NCI-H1092 treated with DMSO at 0.1 percent for 48 hours (cell line): ENCODE measurements around the gene DLGAP1.

Experiments used
- DNase-seq: peaks from one replicate; lab custom pipeline; 2025; lab: John Stamatoyannopoulos, UW

DLGAP1 gene

DNA sequence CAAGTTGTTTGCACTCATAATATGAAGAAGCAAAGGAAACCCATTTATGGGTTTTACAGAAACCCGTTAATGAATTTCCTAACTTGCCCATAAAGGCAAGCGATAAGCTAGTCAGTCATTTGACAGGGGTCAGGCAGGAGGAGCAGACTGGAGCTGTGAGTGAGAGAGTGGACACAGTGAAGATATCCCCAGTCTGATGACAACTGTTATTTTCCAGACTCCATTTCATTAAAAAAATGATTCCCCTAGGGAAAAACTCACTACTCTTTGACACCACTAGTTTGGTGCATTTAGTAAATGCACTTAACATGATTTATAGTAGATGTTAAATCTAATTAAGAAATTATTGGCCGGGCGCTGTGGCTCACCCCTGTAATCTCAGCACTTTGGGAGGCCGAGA, 924.3 kb downstream of the DLGAP1 start:
- no peak for DNase-seq

DNA sequence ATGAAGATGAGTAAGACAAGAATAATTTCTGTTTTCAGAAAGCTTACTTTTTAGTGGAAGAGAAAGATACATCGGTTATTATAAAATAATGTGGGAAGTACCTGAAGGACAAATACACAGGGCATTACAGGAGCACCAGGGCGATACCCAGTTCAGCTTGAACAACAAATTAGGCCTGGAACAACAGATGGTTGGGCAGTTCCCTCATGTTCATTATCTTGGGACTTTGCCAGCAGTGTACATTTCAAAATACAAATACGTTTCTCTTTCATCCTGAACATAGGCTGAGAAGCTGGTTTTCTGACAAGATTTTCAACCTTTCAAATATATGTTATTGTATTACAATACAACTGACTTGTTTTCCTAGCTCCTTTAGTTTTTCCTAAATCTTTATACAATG, 925.5 kb downstream of the DLGAP1 start:
- DNase-seq, result peak; percentile 86

DNA sequence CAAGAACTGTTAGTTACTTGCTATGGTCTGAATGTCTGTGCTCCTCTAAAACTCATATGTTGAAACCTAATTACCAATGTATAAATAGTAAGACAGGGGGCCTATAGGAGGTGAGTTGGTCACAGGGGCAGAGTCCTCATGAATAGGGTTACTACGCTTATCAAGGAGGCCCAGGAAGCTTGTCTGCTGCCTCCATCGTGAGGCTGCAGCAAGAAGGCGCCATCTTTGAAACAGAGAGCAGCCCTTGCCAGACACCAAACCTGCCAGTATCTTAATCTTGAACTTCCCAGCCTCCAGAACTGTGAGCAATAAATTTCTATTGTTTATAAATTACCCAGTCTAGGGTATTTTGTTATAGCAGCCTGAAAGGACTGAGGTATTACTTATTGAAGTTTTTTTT, 926.0 kb downstream of the DLGAP1 start:
- no peak for DNase-seq

DNA sequence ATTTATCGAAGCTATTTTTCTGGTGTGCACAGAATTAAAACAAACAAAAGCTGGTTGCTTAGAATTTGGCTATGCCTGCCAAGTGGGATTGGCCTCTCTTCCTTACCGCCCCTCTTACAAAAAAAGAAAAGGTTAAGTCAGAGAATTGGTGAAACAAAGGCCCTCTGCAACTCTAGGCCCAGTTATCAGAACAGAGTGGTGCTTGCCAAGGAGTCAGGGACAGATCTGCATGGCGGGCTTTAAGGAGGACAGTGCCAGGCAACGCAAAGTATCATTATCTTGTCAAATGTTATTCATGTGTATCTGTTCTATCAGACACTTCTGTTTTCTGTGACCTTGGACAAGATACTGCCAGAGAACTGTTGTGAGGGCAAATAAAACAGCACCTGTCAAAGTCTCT, 926.9 kb downstream of the DLGAP1 start:
- DNase-seq, result peak; percentile 29

DNA sequence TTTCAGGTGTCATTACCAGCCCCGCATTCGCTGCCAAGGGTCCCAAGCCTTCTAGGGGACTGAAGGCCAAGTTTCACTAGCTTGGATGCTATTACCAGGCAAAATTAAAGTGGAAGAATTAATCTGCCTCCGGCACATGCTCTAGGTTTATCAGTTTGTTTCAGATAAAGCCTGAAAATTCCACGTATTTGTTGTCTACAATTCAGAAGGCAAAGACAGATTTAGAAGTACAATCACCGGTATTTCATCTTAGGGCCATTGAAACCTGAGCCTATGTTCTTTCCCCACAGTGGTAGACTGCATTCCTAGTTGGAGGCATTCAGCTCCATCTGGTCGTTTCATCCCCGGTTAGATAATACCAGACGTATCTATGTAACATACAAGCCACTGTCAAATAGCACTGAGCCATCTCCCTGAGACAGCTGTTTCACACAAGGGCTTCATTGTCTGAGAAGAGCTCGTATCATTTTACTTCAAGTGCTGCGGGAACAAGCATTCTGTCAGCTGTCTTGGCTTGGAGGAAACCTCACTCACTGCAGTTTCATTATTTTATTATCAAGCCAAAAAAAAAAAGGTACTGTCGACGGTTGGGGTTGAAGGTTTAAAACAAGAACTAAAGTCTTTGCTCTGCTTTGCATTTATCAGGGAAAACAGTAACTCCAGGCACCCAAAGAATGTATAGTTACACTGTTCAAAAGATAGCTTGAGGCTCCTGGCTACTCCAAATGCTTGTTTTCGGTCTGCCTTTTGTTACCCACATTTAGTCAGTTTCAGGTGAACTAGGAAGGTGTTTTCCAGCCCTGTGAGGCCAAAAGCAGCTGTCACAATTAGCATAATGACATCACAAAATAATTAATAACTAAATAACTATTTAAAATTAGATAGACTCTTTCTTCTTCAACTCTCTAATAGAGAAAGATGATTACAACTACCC, 928.4 kb downstream of the DLGAP1 start:
- DNase-seq, result peak; percentile 93

DNA sequence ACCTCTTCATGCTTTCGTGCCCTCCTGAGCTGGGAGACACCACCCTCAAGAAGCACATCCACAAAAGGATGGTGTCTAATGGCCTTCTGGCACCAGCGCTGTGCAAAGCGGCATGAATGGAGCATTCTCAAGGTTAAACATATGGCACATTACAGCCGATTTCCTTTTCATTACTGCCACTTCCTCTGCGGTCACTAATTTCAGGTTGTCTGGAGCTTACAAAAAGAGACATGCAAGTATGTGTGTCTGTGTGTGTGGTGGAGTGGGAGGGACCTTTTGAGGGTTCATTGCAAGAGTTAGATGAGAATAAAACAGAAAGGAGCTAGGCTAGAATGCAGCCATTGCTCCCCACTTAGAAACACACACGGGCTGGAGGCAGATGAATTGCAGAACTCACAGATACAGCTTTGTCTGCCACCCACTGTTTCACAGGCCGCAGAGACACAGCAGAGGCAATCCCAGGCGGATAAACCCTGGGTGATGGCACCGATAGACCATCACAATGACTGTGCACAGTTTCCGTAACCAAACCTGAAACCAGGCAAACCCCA, 929.2 kb downstream of the DLGAP1 start:
- peak; percentile 61 for DNase-seq

DNA sequence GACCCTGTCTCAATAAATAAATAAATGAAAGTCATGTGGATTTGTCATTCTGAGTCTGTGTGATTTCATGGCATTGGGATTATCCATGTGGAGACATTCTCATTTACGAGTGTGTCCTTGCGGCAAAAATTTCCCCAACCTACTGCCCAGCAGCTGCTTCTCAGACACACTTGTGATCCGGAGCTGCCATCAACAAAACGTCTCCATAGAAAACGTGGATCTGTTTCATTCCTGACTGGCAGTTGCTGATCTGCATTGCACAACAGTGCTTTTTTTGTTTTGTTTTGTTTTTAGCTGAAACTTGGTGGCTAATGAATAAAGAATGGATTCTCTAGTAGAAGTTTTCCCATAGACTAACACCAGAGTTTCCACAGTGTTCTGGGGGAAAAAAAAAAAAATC, 930.4 kb downstream of the DLGAP1 start:
- no peak for DNase-seq

DNA sequence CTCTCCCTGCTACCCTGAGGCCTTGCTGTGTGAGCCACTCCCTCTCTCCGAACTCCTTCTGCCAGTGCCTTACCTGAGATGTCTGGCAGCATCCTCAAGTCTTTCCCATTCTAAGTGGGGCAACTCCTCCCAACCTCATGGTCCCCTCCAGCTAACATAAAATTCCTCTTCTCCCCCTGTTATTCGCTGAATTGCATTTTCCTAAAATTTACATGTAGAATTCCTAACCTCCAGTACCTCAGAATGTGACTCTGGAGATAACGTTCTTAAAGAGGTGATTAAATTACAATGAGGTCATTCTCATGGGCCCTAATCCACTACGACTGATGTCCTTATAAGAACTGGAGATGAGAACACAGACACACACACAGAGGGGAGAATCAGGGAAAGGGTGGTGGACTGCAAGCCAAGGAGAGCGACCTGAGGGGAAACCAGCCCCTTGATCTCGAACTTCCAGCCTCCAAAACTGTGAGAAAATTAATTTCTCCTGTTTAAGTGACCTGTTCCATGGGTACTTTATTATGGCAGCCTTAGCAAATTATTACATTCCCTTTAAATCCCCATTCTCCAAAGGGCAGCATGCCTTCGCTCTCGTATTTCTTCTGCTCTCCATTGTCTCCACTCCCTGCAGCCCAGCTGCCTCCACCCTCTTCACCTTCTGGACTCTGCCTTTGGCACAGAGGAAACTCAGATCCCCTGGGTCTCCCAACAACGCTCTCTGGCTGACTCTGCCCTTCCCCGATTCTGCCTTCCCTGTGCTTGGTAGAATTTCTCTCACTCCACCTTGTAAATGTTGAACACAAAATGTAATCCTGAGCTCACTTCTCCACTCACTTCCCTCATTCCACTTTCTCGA, 934.6 kb downstream of the DLGAP1 start:
- no peak for DNase-seq

DNA sequence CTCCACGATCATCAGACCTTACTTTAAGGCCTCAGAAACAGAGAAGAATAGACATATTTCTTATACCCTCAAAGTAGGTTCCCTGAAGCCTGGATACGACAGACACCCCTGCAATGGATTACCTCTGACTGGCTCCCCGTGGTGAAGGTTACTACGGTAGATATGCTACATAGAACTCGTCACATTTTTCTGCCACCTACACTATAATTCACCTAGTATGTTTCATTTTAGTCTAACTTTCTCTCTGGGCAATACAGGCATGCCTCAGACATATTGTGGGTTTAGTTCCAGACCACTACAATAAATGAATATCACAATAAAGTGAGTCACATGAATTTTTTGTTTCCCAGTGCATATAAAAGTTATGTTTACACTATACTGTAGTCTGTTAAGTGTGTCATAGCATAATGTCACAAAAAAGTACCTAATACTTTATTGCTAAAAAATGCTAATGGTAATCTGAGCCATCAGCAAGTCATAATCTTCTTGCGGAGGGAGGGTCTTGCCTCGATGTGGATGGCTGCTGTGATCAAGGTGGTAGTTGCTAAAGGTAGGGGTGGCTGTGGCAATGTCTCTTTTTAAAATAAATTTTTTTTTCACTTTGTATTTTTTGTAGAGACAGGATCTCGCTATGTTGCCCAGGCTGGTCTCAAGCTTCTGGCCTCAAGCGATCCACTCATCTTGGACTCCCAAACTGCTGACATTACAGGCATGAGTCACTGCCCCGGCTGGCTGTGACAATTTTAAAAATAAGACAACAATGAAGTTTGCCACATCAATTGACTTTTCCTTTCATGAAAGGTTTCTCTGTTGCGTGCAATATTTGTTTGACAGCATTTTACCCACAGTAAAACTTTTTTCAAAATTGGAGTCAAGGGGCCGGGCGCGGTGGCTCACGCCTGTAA, 940.5 kb downstream of the DLGAP1 start:
- no peak for DNase-seq

DNA sequence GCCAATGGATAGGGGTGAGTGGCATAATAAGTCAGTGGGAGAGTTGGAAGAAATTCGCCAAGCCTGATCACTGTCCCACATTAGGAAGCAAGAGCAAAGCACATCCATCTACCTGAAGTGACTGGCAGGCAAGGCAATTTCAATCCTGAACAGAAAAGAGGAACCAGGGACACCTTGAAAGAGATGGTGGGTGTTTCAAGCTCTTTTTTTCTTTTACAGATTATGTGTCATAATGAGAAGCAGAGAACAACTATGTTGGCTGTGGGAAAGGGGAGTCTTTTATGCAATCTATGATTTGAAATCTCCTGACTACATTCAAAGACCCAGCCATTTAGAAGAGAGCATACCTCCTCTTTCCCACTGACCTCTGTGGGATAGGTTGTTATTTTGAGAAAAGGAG, 941.6 kb downstream of the DLGAP1 start:
- no peak for DNase-seq

DNA sequence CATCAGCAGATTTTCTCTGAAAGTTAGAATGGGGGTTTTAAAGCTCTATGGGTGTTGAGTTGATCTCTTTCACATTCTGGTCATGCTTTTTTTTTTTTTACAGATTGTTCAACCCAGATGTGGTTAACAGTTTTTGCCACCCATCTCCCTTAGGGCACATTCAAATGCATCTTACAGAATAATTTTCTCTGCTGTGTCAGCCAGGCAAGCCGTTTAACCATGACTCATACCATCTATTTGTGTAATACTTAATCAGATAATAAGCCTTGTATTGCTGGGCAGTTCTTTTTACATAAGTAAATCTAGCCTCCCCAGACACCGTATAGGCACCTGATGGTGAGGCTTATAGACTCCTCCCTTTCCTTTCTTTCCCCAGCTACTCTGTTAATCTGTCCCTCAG, 943.1 kb downstream of the DLGAP1 start:
- DNase-seq, result no peak

DNA sequence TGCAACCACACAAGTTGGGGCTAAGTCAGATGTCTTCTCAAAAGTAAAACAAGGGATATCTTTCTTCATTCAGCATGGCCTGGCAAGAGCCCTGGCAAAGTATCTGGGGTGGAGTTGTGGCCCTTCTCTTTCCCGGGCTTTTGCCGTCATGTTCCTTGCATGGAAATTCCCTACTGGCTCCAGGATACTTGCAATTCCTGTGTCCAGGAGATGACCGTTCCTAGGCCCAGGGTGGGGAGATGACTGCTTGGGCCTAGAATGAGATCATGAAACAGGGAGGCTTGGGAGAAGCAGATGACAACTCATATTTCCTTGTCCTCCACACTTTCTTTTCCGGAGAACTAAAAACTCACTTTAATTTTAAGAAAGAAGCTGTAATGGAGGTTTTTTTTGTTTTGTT, 944.2 kb downstream of the DLGAP1 start:
- no peak for DNase-seq

DNA sequence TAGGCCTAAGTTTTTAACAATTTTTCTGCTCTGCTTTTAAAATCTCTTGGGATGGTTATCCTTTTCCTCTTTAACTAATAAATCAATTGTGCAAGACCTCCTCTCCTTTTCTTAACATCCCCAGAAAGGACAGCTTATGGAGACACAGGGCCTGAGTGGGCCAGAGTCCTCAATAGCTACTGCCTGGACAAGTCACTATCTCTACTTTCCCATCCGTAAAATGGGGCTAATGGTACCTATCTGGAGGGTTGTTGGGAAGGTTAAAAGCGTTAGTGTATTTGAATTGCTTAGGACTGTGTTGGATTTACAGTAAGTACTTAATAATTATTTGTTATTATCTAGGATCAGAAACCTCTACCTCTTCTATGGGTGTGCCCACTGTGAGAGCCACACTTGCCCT, 945.1 kb downstream of the DLGAP1 start:
- no peak for DNase-seq

DNA sequence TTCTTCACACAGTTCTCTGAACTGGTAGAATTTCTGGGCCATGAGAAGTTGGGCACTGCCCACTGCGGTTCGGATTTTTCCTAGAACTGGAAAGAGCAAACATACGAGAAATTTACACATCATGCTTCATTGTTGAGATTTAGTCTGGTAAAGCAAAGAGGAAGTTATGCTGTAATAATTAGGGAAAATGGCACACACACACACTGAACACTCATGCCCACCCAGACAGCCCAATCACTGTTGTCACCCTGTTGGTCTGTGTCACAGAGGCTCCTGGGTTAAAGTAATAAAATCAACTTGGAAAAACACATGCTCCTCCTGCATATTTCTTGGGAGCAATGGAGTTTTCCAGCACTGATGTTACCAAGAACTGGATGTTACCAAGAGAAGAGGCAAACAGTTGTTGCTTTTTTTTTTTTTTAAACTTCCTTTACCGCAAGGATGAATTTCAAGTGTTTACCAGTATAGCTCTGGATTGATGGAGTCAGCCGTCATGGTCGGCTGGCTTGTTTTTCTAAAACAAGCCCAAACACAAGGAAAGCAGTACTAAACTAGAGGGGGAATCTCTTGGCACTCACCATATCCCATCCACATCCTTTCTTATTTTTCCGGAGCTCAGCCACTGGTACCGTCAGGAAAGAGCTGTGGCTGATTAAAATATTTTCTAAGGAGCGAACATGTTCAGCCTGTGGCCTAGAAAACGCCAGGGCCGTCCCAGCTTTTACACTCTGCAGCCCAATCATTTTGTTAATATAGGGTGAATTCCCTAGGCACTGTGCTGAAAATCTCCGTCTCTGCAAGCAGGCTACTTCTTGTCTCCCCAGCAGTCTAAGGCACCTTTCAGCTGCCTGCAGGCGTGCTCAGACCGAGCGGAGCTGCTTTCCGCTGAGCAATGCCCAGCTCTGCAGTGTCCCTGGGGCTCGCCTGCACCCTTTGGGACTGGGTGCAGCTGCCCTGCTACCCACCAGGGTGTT, 946.2 kb downstream of the DLGAP1 start:
- peak; percentile 19 for DNase-seq

DNA sequence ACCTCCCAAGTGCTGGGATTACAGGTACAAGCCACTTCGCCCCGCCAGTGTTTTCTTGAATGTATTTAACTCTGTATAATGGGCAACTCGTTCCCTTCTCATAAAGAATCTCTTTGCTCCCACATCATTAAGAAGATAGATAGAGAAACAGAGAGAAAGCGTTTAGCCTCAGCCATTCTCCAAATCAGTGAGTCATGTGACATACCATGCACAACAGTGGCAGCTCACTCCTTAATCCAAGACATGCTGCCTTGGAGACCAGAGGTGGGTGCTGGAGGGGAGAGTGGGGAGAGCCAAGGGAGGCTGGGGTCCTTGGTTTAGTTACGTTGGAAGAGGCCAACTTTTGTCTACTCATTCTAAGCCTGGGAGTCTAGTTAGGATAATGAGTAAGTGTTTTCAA, 950.5 kb downstream of the DLGAP1 start:
- DNase-seq, result no peak

DNA sequence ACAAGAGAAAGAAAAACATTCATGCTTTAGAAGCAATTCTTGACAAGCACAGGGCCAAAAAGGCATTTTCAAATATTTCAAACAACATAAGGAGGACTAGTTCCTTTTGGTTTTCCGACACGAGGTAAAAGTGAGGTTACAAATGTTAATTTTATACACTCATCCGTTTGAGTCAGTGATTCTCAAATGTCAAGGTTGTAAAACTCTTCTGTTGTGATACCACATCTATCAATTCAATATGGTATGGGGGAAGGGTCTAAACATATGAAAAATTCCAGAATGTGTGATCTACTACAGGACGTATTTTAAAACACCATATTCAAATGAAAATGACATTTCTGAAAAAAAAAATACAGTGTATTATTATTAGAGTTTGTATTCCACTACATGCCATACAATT, 952.5 kb downstream of the DLGAP1 start:
- DNase-seq, result no peak

DNA sequence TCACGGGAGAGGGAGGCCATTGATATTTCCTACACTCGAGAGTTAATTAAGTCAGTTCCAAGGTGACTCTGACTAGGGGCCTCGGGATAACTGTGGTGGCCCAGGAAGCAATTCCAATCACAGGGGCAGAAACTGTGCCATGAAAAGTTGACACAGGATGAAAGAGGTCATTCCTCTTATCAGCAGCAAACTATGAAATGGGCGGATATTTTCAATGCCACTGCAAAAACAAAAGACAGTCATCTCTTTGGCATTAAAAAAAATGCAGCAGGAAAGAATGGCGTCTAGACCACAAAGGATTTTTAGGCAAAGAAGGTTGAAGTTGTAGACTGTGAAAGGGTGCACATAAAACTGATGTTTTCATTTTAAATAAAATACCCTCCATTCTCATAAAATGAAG, 955.1 kb downstream of the DLGAP1 start:
- DNase-seq, result no peak

DNA sequence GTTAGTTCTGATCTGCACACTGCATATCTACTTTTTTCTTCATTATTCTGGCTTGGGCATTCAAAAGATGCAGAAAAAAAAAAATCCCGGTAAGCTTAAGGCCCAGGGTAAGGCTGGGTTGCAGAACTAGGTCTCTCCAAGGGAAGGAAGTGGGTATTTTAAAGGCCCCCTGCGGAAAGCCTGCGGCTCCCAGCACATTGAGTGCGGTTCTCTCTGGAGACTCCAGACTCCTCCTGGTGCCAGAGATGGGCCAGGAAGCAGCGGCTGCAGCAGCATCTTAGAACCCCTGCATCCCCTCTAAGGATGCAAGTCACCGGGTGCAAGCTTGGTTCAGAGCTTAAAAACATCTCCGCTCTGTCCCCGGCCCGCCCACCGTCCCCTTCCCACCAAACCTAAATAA, 955.6 kb downstream of the DLGAP1 start:
- DNase-seq, result no peak

DNA sequence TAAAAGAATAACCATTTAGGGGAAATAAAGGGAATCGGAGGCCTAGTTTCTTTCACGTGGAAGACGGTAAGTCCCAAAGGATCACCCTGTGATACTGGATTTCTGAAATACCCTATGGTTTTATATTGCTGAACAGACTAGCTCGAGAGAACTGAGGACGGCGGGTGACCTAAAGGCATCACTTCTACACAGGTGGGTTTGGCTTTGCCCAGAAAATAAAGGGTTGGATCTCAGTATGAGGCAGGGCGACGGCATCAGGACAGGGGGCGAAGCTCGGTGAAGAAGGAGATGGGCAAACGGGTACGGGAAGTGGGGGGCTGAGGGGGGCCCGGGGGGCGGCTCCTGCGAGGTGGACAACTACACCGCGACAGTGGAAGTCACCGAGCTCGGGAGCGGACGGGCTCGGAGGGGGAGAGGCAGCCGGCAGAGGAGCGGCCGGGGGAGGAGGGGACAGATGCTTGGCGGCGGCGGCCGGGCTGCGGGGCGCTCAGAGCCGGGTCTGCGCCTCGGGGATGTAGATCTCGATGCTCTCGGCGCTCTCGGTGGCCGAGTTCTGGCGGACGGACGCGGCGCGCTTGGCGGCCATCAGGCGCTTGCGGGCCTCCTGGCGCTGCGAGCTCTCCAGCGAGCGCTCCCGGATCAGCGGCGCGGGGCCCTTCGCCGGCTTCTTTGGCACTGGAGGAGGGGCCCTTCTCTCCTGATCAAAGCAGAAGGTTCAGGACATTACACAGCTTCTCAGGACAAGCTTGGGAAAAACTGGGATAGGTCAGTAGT, 956.2 kb downstream of the DLGAP1 start:
- peak; percentile 6 for DNase-seq
